WTC11 (cell line): ENCODE measurements around the gene LCN15. TPM values are rescaled to one million over a fixed set of nuclear protein-coding genes. Genes with fewer than 3 reads are reported as not detected.

Experiments
- ATAC-seq: fragments of 200-7000 bp; cut with Tn5 transposase; 2 replicates; pipeline ENCODE4 v1.10.0; 2021; ENCODE audit warnings: mild to moderate bottlenecking, moderate library complexity
- CTCF ChIA-PET: fragments of 300-600 bp; sonication (Branson Sonifier 250); formaldehyde crosslinking; loops from one replicate; lab custom pipeline; 2021; ENCODE audit warnings: antibody characterized with exemption; lab: Charles Lee
- POLR2A ChIA-PET: fragments of 350-600 bp; sonication (Branson Sonifier 250); formaldehyde crosslinking; loops from one replicate; lab custom pipeline; 2021; ENCODE audit warnings: antibody characterized with exemption; lab: Charles Lee
- DNase-seq: peaks from one replicate; pipeline ENCODE4 v3.0.0; 2021; ENCODE audit warnings: low spot score
- H3K27ac Mint-ChIP-seq: 2 replicates; pipeline ENCODE4 v1.8.0; 2021; ENCODE audit warnings: mixed read lengths
- H3K27me3 Mint-ChIP-seq: 2 replicates; pipeline ENCODE4 v1.8.0; 2021; ENCODE audit warnings: low read depth, mild to moderate bottlenecking, moderate library complexity, mixed read lengths
- H3K36me3 Mint-ChIP-seq: 2 replicates; pipeline ENCODE4 v1.8.0; 2021; ENCODE audit warnings: mixed read lengths
- H3K4me1 Mint-ChIP-seq: 2 replicates; pipeline ENCODE4 v1.8.0; 2022; ENCODE audit warnings: mixed read lengths
- H3K4me3 Mint-ChIP-seq: 2 replicates; pipeline ENCODE4 v1.8.0; 2021; ENCODE audit warnings: mild to moderate bottlenecking, moderate library complexity, mixed read lengths
- H3K9me3 Mint-ChIP-seq: 2 replicates; pipeline ENCODE4 v1.8.0; 2021; ENCODE audit warnings: mixed read lengths
- ATF1 ChIP-seq: sonication (generic); formaldehyde crosslinking; IDR thresholded peaks from 2 replicates; pipeline ENCODE4 v1.8.1; 2023; ENCODE audit warnings: mild to moderate bottlenecking, moderate library complexity, missing genetic modification reagents
- CBFB ChIP-seq: sonication (generic); formaldehyde crosslinking; IDR thresholded peaks from 2 replicates; pipeline ENCODE4 v1.8.1; 2022; ENCODE audit warnings: mild to moderate bottlenecking, low read depth, missing genetic modification reagents
- CTCF ChIP-seq: fragments of 200-600 bp; IDR thresholded peaks from 2 replicates; pipeline ENCODE4 v1.8.0; 2022; ENCODE audit warnings: antibody characterized with exemption
- EMX1 ChIP-seq: fragments of 250-450 bp; sonication (Bioruptor Pico); IDR thresholded peaks from 2 replicates; pipeline ENCODE4 v1.8.0; 2021; ENCODE audit warnings: mild to moderate bottlenecking
- GABPB1 ChIP-seq: sonication (generic); formaldehyde crosslinking; IDR thresholded peaks from 2 replicates; pipeline ENCODE4 v1.8.1; 2023; ENCODE audit warnings: mild to moderate bottlenecking, missing genetic modification reagents
- GRHL2 ChIP-seq: fragments of 250-450 bp; sonication (Bioruptor Pico); IDR thresholded peaks from 2 replicates; pipeline ENCODE4 v1.8.0; 2022; ENCODE audit warnings: mild to moderate bottlenecking, moderate library complexity; ENCODE audit not compliant: insufficient replicate concordance, severe bottlenecking
- JUN ChIP-seq: sonication (generic); formaldehyde crosslinking; IDR thresholded peaks from 2 replicates; pipeline ENCODE4 v1.8.0; 2023; ENCODE audit warnings: mild to moderate bottlenecking, missing genetic modification reagents
- MAX ChIP-seq: sonication (generic); formaldehyde crosslinking; IDR thresholded peaks from 2 replicates; pipeline ENCODE4 v1.8.0; 2022; ENCODE audit warnings: mild to moderate bottlenecking, missing genetic modification reagents
- MLX ChIP-seq: sonication (generic); formaldehyde crosslinking; IDR thresholded peaks from 2 replicates; pipeline ENCODE4 v1.8.1; 2023; ENCODE audit warnings: mild to moderate bottlenecking, missing genetic modification reagents, moderate library complexity
- MXD4 ChIP-seq: fragments of 250-450 bp; sonication (Bioruptor Pico); IDR thresholded peaks from 2 replicates; pipeline ENCODE4 v1.8.0; 2021; ENCODE audit warnings: mild to moderate bottlenecking, moderate library complexity, borderline replicate concordance
- NFYB ChIP-seq: sonication (generic); formaldehyde crosslinking; conservative IDR thresholded peaks from 2 replicates; pipeline ENCODE4 v1.8.0; 2022; ENCODE audit warnings: low read depth, missing genetic modification reagents
- NR3C1 ChIP-seq: sonication (generic); formaldehyde crosslinking; conservative IDR thresholded peaks from 2 replicates; pipeline ENCODE4 v1.8.1; 2023; ENCODE audit warnings: low read depth, mild to moderate bottlenecking, missing genetic modification reagents
- OVOL2 ChIP-seq: fragments of 250-450 bp; sonication (Bioruptor Pico); IDR thresholded peaks from 2 replicates; pipeline ENCODE4 v1.9.0; 2021; ENCODE audit warnings: mild to moderate bottlenecking, borderline replicate concordance
- RELA ChIP-seq: sonication (generic); formaldehyde crosslinking; IDR thresholded peaks from 2 replicates; pipeline ENCODE4 v1.8.1; 2022; ENCODE audit warnings: missing genetic modification reagents, mild to moderate bottlenecking, borderline replicate concordance
- RORB ChIP-seq: fragments of 250-450 bp; sonication (Bioruptor Pico); IDR thresholded peaks from 2 replicates; pipeline ENCODE4 v1.9.0; 2021; ENCODE audit warnings: mild to moderate bottlenecking
- SOX15 ChIP-seq: fragments of 250-450 bp; sonication (Bioruptor Pico); IDR thresholded peaks from 2 replicates; pipeline ENCODE4 v1.9.0; 2021; ENCODE audit warnings: mild to moderate bottlenecking
- ZNF219 ChIP-seq: sonication (generic); formaldehyde crosslinking; IDR thresholded peaks from 2 replicates; pipeline ENCODE4 v1.8.0; 2023; ENCODE audit warnings: missing genetic modification reagents, mild to moderate bottlenecking, borderline replicate concordance
- ZNF281 ChIP-seq: sonication (generic); formaldehyde crosslinking; IDR thresholded peaks from 2 replicates; pipeline ENCODE4 v1.8.0; 2023; ENCODE audit warnings: mild to moderate bottlenecking, missing genetic modification reagents
- ZNF416 ChIP-seq: fragments of 250-450 bp; sonication (Bioruptor Pico); IDR thresholded peaks from 2 replicates; pipeline ENCODE4 v1.9.0; 2021; ENCODE audit warnings: mild to moderate bottlenecking, inconsistent platforms
- ZNF512 ChIP-seq: sonication (generic); formaldehyde crosslinking; IDR thresholded peaks from 2 replicates; pipeline ENCODE4 v1.8.1; 2022; ENCODE audit warnings: missing genetic modification reagents, borderline replicate concordance
- ZNF532 ChIP-seq: fragments of 250-450 bp; sonication (Bioruptor Pico); IDR thresholded peaks from 2 replicates; pipeline ENCODE4 v1.9.0; 2021; ENCODE audit warnings: mild to moderate bottlenecking, borderline replicate concordance
- total RNA-seq: library from RNA; stranded (reverse); gene quantifications from 3 replicates; pipeline ENCODE4 v1.2.3, GENCODE V29; 2021
- TF ChIP-seq, protein P1 (sequence below): sonication (generic); formaldehyde crosslinking; IDR thresholded peaks from 2 replicates; pipeline ENCODE4 v1.8.0; 2023; ENCODE audit warnings: missing genetic modification reagents
- TF ChIP-seq, protein P2 (sequence below): sonication (generic); formaldehyde crosslinking; IDR thresholded peaks from 2 replicates; pipeline ENCODE4 v1.8.1; 2022; ENCODE audit warnings: mild to moderate bottlenecking, moderate library complexity, missing genetic modification reagents

Gene LCN15
- total RNA-seq, 1 experiment from 2014 or later = 0.52 TPM

- Mint-ChIP-seq H3K27ac (no peak overlapping the region), H3K36me3 (peaks cover 6% of the 10 kb centered on the region), H3K4me3 (no peak overlapping the region), H3K27me3 (no peaks in the 10 kb centered on the region; the same call in 1 of the 2 replicates), H3K4me1 (peaks cover 8% of the 10 kb centered on the region), H3K9me3 (peaks cover 19% of the 10 kb centered on the region)
- TF ChIP-seq ZNF219 (no peak), ZNF416 (CRISPR knock-in tag) (no peak), MAX (CRISPR knock-in tag) (no peak), MLX (CRISPR knock-in tag) (no peak), CBFB (CRISPR knock-in tag) (no peak), JUN (CRISPR knock-in tag) (no peak), EMX1 (CRISPR knock-in tag) (no peak), SOX15 (CRISPR knock-in tag) (no peak)
- TF ChIP-seq, protein P1, sequence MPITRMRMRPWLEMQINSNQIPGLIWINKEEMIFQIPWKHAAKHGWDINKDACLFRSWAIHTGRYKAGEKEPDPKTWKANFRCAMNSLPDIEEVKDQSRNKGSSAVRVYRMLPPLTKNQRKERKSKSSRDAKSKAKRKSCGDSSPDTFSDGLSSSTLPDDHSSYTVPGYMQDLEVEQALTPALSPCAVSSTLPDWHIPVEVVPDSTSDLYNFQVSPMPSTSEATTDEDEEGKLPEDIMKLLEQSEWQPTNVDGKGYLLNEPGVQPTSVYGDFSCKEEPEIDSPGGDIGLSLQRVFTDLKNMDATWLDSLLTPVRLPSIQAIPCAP (CRISPR knock-in tag) = no peak
- ChIA-PET CTCF (interaction anchor here (0.9 to 2.2 kb wide), 21 partner anchors 8 to 278 kb away, joined by 3 to 39 read pairs (median 5); partner anchors contain the start of genes FBXW5, LCN10, RABL6 and TMEM141), POLR2A (no interaction called here)
- ATAC-seq (no peak), DNase-seq (no peak)
These were observed 7.0 kb downstream of the LCN15 start for GRCh38 chr9:136757328-136757727.

DNA sequence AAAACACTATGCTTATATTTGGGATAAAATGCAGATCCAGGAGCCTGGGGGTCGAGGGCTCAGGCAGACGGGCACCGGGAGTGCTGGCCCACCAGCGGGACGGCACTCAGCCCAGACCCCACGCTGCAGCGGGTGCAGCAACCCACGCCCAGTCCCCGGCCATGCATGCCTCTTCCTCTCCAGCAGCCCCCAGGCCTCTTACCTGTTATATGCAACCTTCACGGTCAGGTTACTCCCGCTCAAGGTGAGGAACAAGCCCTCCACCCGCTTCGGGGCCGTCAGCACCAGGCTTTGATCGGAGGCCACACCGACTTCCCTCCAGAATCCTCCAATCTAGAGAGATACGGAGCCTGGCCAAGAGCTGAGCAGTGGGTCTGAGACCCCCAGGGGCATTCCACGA is 7.5 kb downstream of the LCN15 start:
- DNase-seq = no peak
- Mint-ChIP-seq H3K27me3 (no peaks in the 10 kb centered on the region; the same call in 1 of the 2 replicates), H3K4me1 (peaks cover 8% of the 10 kb centered on the region), H3K4me3 (no peak overlapping the region), H3K36me3 (peaks cover 8% of the 10 kb centered on the region), H3K27ac (no peak overlapping the region), H3K9me3 (peaks cover 24% of the 10 kb centered on the region)
- ATAC-seq = no peak
- CTCF ChIA-PET = interaction anchor here (0.9 to 2.2 kb wide), 3 partner anchors 20 to 51 kb away, joined by 3 to 31 read pairs (median 7); partner anchors contain the start of gene RABL6
- POLR2A ChIA-PET = no interaction called here
- TF ChIP-seq ZNF281 (no peak), CTCF (no peak), NFYB (CRISPR knock-in tag) (no peak), NR3C1 (no peak), RORB (no peak), ATF1 (CRISPR knock-in tag) (no peak), GABPB1 (CRISPR knock-in tag) (no peak), ZNF512 (CRISPR knock-in tag) (no peak), OVOL2 (no peak), RELA (CRISPR knock-in tag) (no peak), GRHL2 (CRISPR knock-in tag) (no peak), MXD4 (CRISPR knock-in tag) (no peak), ZNF532 (no peak)
- TF ChIP-seq, protein P2, sequence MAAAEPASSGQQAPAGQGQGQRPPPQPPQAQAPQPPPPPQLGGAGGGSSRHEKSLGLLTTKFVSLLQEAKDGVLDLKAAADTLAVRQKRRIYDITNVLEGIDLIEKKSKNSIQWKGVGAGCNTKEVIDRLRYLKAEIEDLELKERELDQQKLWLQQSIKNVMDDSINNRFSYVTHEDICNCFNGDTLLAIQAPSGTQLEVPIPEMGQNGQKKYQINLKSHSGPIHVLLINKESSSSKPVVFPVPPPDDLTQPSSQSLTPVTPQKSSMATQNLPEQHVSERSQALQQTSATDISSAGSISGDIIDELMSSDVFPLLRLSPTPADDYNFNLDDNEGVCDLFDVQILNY (CRISPR knock-in tag) = no peak
